SK-N-SH treated with all-trans-retinoic acid at 6 μM for 48 hours (cell line): ENCODE data around the gene CPLX1.
"Not testable (repeated sequence)": the region's sequence is repeated elsewhere in the genome, so short reads cannot be mapped to it uniquely, and the experiment has no call there.

Experiments
- ATAC-seq: fragments of 200-7000 bp; cut with Tn5 transposase; 3 replicates; pipeline ENCODE4 v1.9.1; 2020; ENCODE audit warnings: mild to moderate bottlenecking, moderate library complexity
- ARNTL ChIP-seq: fragments of 450-650 bp; formaldehyde crosslinking; IDR thresholded peaks from 2 replicates; pipeline ENCODE4 v1.5.0; 2020; ENCODE audit warnings: low read depth, mild to moderate bottlenecking, moderate library complexity, borderline replicate concordance
- BACH2 ChIP-seq: fragments of 250-450 bp; sonication (Bioruptor Pico); IDR thresholded peaks from 2 replicates; pipeline ENCODE4 v1.9.0; 2021; ENCODE audit warnings: mild to moderate bottlenecking, borderline replicate concordance
- CREB5 ChIP-seq: fragments of 250-450 bp; sonication (Bioruptor Pico); IDR thresholded peaks from 2 replicates; pipeline ENCODE4 v1.5.1; 2020; ENCODE audit warnings: low read depth, mild to moderate bottlenecking, moderate library complexity
- CSDC2 ChIP-seq: fragments of 250-450 bp; sonication (Bioruptor Pico); IDR thresholded peaks from 2 replicates; pipeline ENCODE4 v1.5.0; 2020; ENCODE audit warnings: mild to moderate bottlenecking, moderate library complexity
- CSRNP3 ChIP-seq: fragments of 250-450 bp; sonication (Bioruptor Pico); IDR thresholded peaks from 2 replicates; pipeline ENCODE4 v1.5.1; 2021; ENCODE audit warnings: mild to moderate bottlenecking, moderate library complexity
- ESRRG ChIP-seq: fragments of 250-450 bp; sonication (Bioruptor Pico); IDR thresholded peaks from 2 replicates; pipeline ENCODE4 v1.6.1; 2021; ENCODE audit warnings: mild to moderate bottlenecking
- GLIS3 ChIP-seq: fragments of 250-450 bp; sonication (Bioruptor Pico); IDR thresholded peaks from 2 replicates; pipeline ENCODE4 v1.5.0; 2020; ENCODE audit warnings: mild to moderate bottlenecking, moderate library complexity
- OSR1 ChIP-seq: fragments of 250-450 bp; sonication (Bioruptor Pico); IDR thresholded peaks from 2 replicates; pipeline ENCODE4 v1.8.0; 2022; ENCODE audit warnings: moderate library complexity, mild to moderate bottlenecking, inconsistent platforms
- PPARA ChIP-seq: fragments of 250-450 bp; sonication (Bioruptor Pico); IDR thresholded peaks from 2 replicates; pipeline ENCODE4 v1.5.0; 2020; ENCODE audit warnings: mild to moderate bottlenecking, borderline replicate concordance
- RARB ChIP-seq: fragments of 250-450 bp; sonication (Bioruptor Pico); IDR thresholded peaks from 2 replicates; pipeline ENCODE4 v1.8.0; 2021; ENCODE audit warnings: mild to moderate bottlenecking, moderate library complexity
- TCF4 ChIP-seq: fragments of 250-450 bp; sonication (Bioruptor Pico); IDR thresholded peaks from 2 replicates; pipeline ENCODE4 v1.8.0; 2021; ENCODE audit warnings: mild to moderate bottlenecking, moderate library complexity, borderline replicate concordance
- TOX ChIP-seq: fragments of 250-450 bp; sonication (Bioruptor Pico); IDR thresholded peaks from 2 replicates; pipeline ENCODE4 v1.8.0; 2021; ENCODE audit warnings: mild to moderate bottlenecking, moderate library complexity, borderline replicate concordance
- ZC3H10 ChIP-seq: fragments of 250-450 bp; sonication (Bioruptor Pico); IDR thresholded peaks from 2 replicates; pipeline ENCODE4 v1.5.1; 2021; ENCODE audit warnings: mild to moderate bottlenecking, moderate library complexity
- ZFP3 ChIP-seq: fragments of 250-450 bp; sonication (Bioruptor Pico); IDR thresholded peaks from 2 replicates; pipeline ENCODE4 v1.5.0; 2020; ENCODE audit warnings: mild to moderate bottlenecking, moderate library complexity
- ZFP30 ChIP-seq: fragments of 450-650 bp; formaldehyde crosslinking; IDR thresholded peaks from 2 replicates; pipeline ENCODE4 v1.5.0; 2022; ENCODE audit warnings: mild to moderate bottlenecking, moderate library complexity
- ZNF565 ChIP-seq: fragments of 450-650 bp; formaldehyde crosslinking; conservative IDR thresholded peaks from 2 replicates; pipeline ENCODE4 v1.5.0; 2020; ENCODE audit warnings: low read depth, mild to moderate bottlenecking, moderate library complexity
- ZNF70 ChIP-seq: fragments of 450-650 bp; formaldehyde crosslinking; IDR thresholded peaks from 2 replicates; pipeline ENCODE4 v1.5.0; 2020; ENCODE audit warnings: mild to moderate bottlenecking, moderate library complexity
- ZNF8 ChIP-seq: fragments of 450-650 bp; formaldehyde crosslinking; IDR thresholded peaks from 2 replicates; pipeline ENCODE4 v1.5.0; 2020; ENCODE audit warnings: mild to moderate bottlenecking, moderate library complexity
- TF ChIP-seq, protein P1 (sequence below): fragments of 250-450 bp; sonication (Bioruptor Pico); IDR thresholded peaks from 2 replicates; pipeline ENCODE4 v1.5.0; 2020; ENCODE audit warnings: mild to moderate bottlenecking, moderate library complexity
- TF ChIP-seq, protein P2 (sequence below): fragments of 250-450 bp; sonication (Bioruptor Pico); IDR thresholded peaks from 2 replicates; pipeline ENCODE4 v1.8.0; 2021; ENCODE audit warnings: low read depth, mild to moderate bottlenecking, moderate library complexity, borderline replicate concordance
- TF ChIP-seq, protein P3 (sequence below): fragments of 250-450 bp; sonication (Bioruptor Pico); IDR thresholded peaks from 2 replicates; pipeline ENCODE4 v1.8.0; 2020; ENCODE audit warnings: mild to moderate bottlenecking, moderate library complexity, borderline replicate concordance

The CPLX1 gene

DNA sequence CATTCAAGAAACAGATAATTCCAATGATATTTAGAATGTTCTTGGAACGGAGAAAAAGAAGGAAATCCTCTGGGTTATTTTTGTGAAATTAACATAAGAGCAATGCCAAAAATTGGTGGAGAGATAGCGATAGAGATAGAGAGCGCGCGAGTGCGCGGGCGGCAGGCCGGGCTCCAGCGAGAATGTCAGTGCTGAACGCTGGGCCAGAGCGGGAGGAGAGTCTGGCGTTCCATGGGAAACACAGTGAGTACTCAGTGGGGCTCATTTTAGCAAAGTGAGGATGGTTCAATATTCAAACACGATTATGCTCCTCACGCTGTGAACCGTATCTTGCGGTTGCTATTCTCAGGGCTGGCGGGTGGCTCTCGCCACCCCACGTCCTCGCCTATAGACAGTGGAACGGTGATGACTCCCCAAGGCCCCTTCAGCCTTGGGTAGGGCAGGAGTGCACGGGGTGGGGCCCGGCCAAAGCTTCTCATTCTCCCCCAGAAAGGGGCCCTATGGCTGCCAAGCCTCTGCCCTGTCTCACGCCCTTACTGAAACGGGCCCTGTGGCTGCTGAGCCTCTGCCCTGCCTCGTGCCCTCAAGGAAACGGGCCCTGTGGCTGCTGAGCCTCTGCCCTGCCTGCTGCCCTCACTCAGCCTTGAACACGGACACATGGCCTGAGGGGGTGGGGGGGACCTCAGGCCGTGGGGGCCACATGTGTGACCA is 16.9 kb downstream of the CPLX1 start:
- no peak for TF ChIP-seq CSDC2 (CRISPR knock-in tag)
- no peak for TF ChIP-seq ZFP30 (CRISPR knock-in tag)
- TF ChIP-seq OSR1 (CRISPR knock-in tag), result no peak
- no peak for TF ChIP-seq GLIS3 (CRISPR knock-in tag)
- no peak for TF ChIP-seq ZFP3
- TF ChIP-seq, all 23 proteins: peak for 0
- no peak for ATAC-seq

- TF ChIP-seq RARB (no peak), PPARA (CRISPR knock-in tag) (no peak), ZNF70 (CRISPR knock-in tag) (no peak), ZC3H10 (no peak), ZFP3 (no peak), ZNF565 (CRISPR knock-in tag) (no peak)
- TF ChIP-seq, protein P1, sequence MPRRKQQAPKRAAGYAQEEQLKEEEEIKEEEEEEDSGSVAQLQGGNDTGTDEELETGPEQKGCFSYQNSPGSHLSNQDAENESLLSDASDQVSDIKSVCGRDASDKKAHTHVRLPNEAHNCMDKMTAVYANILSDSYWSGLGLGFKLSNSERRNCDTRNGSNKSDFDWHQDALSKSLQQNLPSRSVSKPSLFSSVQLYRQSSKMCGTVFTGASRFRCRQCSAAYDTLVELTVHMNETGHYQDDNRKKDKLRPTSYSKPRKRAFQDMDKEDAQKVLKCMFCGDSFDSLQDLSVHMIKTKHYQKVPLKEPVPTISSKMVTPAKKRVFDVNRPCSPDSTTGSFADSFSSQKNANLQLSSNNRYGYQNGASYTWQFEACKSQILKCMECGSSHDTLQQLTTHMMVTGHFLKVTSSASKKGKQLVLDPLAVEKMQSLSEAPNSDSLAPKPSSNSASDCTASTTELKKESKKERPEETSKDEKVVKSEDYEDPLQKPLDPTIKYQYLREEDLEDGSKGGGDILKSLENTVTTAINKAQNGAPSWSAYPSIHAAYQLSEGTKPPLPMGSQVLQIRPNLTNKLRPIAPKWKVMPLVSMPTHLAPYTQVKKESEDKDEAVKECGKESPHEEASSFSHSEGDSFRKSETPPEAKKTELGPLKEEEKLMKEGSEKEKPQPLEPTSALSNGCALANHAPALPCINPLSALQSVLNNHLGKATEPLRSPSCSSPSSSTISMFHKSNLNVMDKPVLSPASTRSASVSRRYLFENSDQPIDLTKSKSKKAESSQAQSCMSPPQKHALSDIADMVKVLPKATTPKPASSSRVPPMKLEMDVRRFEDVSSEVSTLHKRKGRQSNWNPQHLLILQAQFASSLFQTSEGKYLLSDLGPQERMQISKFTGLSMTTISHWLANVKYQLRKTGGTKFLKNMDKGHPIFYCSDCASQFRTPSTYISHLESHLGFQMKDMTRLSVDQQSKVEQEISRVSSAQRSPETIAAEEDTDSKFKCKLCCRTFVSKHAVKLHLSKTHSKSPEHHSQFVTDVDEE, result no peak
- TF ChIP-seq, protein P2, sequence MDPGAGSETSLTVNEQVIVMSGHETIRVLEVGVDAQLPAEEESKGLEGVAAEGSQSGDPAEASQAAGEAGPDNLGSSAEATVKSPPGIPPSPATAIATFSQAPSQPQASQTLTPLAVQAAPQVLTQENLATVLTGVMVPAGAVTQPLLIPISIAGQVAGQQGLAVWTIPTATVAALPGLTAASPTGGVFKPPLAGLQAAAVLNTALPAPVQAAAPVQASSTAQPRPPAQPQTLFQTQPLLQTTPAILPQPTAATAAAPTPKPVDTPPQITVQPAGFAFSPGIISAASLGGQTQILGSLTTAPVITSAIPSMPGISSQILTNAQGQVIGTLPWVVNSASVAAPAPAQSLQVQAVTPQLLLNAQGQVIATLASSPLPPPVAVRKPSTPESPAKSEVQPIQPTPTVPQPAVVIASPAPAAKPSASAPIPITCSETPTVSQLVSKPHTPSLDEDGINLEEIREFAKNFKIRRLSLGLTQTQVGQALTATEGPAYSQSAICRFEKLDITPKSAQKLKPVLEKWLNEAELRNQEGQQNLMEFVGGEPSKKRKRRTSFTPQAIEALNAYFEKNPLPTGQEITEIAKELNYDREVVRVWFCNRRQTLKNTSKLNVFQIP (CRISPR knock-in tag), result no peak
- TF ChIP-seq, all 23 proteins: peak for 0
- ATAC-seq, result no peak
These were observed 18.1 kb downstream of the CPLX1 start for GRCh38 chr4:807792-808191.

DNA sequence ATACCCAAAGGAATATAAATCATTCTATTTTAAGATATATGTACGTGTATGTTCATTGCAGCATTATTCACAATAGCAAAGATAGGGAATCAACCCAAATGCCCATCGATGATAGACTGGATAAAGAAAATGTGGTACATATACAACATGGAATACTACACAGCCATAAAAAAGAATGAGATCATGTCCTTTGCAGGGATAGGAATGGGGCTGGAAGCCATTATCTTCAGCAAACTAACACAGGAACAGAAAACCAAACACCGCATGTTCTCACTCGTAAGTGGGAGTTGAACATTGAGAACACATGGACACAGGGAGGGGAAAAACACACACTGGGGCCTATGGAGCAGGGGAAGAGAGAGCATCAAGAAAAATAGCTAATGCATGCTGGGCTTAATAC is 18.9 kb downstream of the CPLX1 start:
- not testable (repeated sequence) for ATAC-seq
- peak; percentile 59 for TF ChIP-seq ZNF8 (CRISPR knock-in tag)

- TF ChIP-seq, protein P2 (CRISPR knock-in tag), result no peak
- no peak for TF ChIP-seq TOX (CRISPR knock-in tag)
- TF ChIP-seq ZNF8 (CRISPR knock-in tag), result no peak
- no peak for TF ChIP-seq GLIS3 (CRISPR knock-in tag)
- TF ChIP-seq ESRRG (CRISPR knock-in tag), result no peak
- TF ChIP-seq ZFP3, result no peak
- no peak for TF ChIP-seq CREB5 (CRISPR knock-in tag)
- TF ChIP-seq TCF4 (CRISPR knock-in tag), result no peak
- TF ChIP-seq ZFP30 (CRISPR knock-in tag), result no peak
- no peak for TF ChIP-seq OSR1 (CRISPR knock-in tag)
- TF ChIP-seq, protein P3, sequence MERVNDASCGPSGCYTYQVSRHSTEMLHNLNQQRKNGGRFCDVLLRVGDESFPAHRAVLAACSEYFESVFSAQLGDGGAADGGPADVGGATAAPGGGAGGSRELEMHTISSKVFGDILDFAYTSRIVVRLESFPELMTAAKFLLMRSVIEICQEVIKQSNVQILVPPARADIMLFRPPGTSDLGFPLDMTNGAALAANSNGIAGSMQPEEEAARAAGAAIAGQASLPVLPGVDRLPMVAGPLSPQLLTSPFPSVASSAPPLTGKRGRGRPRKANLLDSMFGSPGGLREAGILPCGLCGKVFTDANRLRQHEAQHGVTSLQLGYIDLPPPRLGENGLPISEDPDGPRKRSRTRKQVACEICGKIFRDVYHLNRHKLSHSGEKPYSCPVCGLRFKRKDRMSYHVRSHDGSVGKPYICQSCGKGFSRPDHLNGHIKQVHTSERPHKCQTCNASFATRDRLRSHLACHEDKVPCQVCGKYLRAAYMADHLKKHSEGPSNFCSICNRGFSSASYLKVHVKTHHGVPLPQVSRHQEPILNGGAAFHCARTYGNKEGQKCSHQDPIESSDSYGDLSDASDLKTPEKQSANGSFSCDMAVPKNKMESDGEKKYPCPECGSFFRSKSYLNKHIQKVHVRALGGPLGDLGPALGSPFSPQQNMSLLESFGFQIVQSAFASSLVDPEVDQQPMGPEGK (CRISPR knock-in tag), result no peak
- TF ChIP-seq CSDC2 (CRISPR knock-in tag), result no peak
- no peak for TF ChIP-seq PPARA (CRISPR knock-in tag)
- TF ChIP-seq RARB, result no peak
- no peak for TF ChIP-seq CSRNP3
- TF ChIP-seq ZNF70 (CRISPR knock-in tag), result no peak
- TF ChIP-seq, protein P1, result no peak
- no peak for TF ChIP-seq ZNF565 (CRISPR knock-in tag)
- TF ChIP-seq BACH2 (CRISPR knock-in tag), result no peak
- no peak for TF ChIP-seq ARNTL
- ATAC-seq, result no peak
These were observed 21.1 kb downstream of the CPLX1 start for GRCh38 chr4:804804-805203.
